ENCODE data around the gene RABGAP1L.

- TF ChIP-seq KAT2A (conservative IDR thresholded peaks at IDR 0.05; ENCODE audit: control insufficient read depth, low read depth, low read length) (no peak), BRCA1 (IDR thresholded peaks at IDR 0.05; ENCODE audit: low read depth, low read length) (no peak), ATF3 (IDR thresholded peaks at IDR 0.05; ENCODE audit: borderline replicate concordance, extremely low read depth, low read depth, low read length) (no peak), TAF1 (IDR thresholded peaks at IDR 0.05; ENCODE audit: borderline replicate concordance, low read depth, low read length) (no peak), DPF2 (IDR thresholded peaks at IDR 0.05) (no peak), EP300 (IDR thresholded peaks at IDR 0.05; ENCODE audit: borderline replicate concordance in 1 of 2, control insufficient read depth in 1 of 2, low read depth in 2 of 2, low read length in 2 of 2) (no peak)
Observed at GRCh38 chr1:174344162-174344561, 184.8 kb downstream of the RABGAP1L start.

Data from GM12878 (cell line).